GM12891 (cell line): Measurements from ENCODE around the gene SPTBN5.

Experiments used
- DNase-seq: peaks from one replicate; pipeline ENCODE4 v3.0.0; 2011; ENCODE audit warnings: low spot score; ENCODE audit not compliant: insufficient read length
- FAIRE-seq: peaks from 2 replicates; lab custom pipeline; 2011; peaks lifted over from hg19 to GRCh38; lab: Jason Lieb, UNC
- PAX5 ChIP-seq: IDR thresholded peaks from 2 replicates; pipeline ENCODE4 v1.6.1; 2011; ENCODE audit warnings: low read length, moderate library complexity, mild to moderate bottlenecking; ENCODE audit not compliant: insufficient read depth, severe bottlenecking
- POLR2A ChIP-seq: IDR thresholded peaks from 2 replicates; pipeline ENCODE4 v1.6.1; 2011; ENCODE audit warnings: low read depth, low read length, control low read depth
- POLR2AphosphoS5 ChIP-seq: IDR thresholded peaks from 2 replicates; pipeline ENCODE4 v1.6.1; 2011; ENCODE audit warnings: low read depth, low read length, control low read depth
- POU2F2 ChIP-seq: IDR thresholded peaks from 2 replicates; pipeline ENCODE4 v1.6.1; 2011; ENCODE audit warnings: low read depth, mild to moderate bottlenecking, control low read depth, low read length, moderate library complexity
- SPI1 ChIP-seq: IDR thresholded peaks from 2 replicates; pipeline ENCODE4 v1.6.1; 2011; ENCODE audit warnings: low read depth, low read length, control low read depth
- TAF1 ChIP-seq: IDR thresholded peaks from 2 replicates; pipeline ENCODE4 v1.6.1; 2011; ENCODE audit warnings: low read depth, low read length, control low read depth

The SPTBN5 gene

GRCh38 chr15:41866872-41867579 lies 26.8 kb downstream of the SPTBN5 start:
- DNase-seq (no peak), FAIRE-seq (no peak)
- TF ChIP-seq TAF1 (no peak), POLR2AphosphoS5 (no peak), POU2F2 (no peak), PAX5 (no peak), SPI1 (no peak), POLR2A (no peak)

- no peak for TF ChIP-seq POU2F2
- no peak for TF ChIP-seq POLR2A
- no peak for TF ChIP-seq POLR2AphosphoS5
- TF ChIP-seq PAX5: no peak
- TF ChIP-seq SPI1: no peak
- no peak for TF ChIP-seq TAF1
- FAIRE-seq (no peak), DNase-seq (no peak)
These were observed 27.6 kb downstream of the SPTBN5 start for GRCh38 chr15:41866263-41866703.

- TF ChIP-seq POU2F2 (no peak), TAF1 (no peak), PAX5 (no peak), POLR2AphosphoS5 (no peak), SPI1 (no peak), POLR2A (no peak)
- FAIRE-seq (no peak), DNase-seq (no peak)
These were observed 28.3 kb downstream of the SPTBN5 start for GRCh38 chr15:41865490-41866055.

- no peak for FAIRE-seq
- no peak for TF ChIP-seq TAF1
- TF ChIP-seq PAX5: no peak
- TF ChIP-seq POU2F2: no peak
- TF ChIP-seq POLR2A: no peak
- TF ChIP-seq SPI1: no peak
- TF ChIP-seq POLR2AphosphoS5: no peak
- no peak for DNase-seq
These were observed 31.2 kb downstream of the SPTBN5 start for GRCh38 chr15:41862515-41863116.

GRCh38 chr15:41861736-41862356 lies 32.0 kb downstream of the SPTBN5 start:
- FAIRE-seq (no peak), DNase-seq (no peak)
- TF ChIP-seq POU2F2 (no peak), TAF1 (no peak), POLR2AphosphoS5 (no peak), POLR2A (no peak)

- TF ChIP-seq POLR2A: no peak
- no peak for FAIRE-seq
- no peak for DNase-seq
These were observed 33.6 kb downstream of the SPTBN5 start for GRCh38 chr15:41860049-41860828.

GRCh38 chr15:41858756-41859155 lies 35.1 kb downstream of the SPTBN5 start:
- DNase-seq (no peak), FAIRE-seq (no peak)
- TF ChIP-seq POLR2A: no peak
- no peak for TF ChIP-seq SPI1
- TF ChIP-seq PAX5: no peak
- no peak for TF ChIP-seq POLR2AphosphoS5
- no peak for TF ChIP-seq TAF1
- TF ChIP-seq POU2F2: no peak

GRCh38 chr15:41857316-41857715 lies 36.5 kb downstream of the SPTBN5 start:
- TF ChIP-seq PAX5: no peak
- FAIRE-seq: no peak
- DNase-seq: no peak

- no peak for TF ChIP-seq POU2F2
- TF ChIP-seq TAF1: no peak
- no peak for TF ChIP-seq POLR2AphosphoS5
- TF ChIP-seq POLR2A: no peak
- TF ChIP-seq PAX5: no peak
- no peak for TF ChIP-seq SPI1
- no peak for FAIRE-seq
- DNase-seq: no peak
These were observed 37.1 kb downstream of the SPTBN5 start for GRCh38 chr15:41856716-41857115.
